ENCODE measurements around the gene TTLL13.
"Not testable (repeated sequence)": the region's sequence is repeated elsewhere in the genome, so short reads cannot be mapped to it uniquely, and the experiment has no call there.

Gene TTLL13

DNA sequence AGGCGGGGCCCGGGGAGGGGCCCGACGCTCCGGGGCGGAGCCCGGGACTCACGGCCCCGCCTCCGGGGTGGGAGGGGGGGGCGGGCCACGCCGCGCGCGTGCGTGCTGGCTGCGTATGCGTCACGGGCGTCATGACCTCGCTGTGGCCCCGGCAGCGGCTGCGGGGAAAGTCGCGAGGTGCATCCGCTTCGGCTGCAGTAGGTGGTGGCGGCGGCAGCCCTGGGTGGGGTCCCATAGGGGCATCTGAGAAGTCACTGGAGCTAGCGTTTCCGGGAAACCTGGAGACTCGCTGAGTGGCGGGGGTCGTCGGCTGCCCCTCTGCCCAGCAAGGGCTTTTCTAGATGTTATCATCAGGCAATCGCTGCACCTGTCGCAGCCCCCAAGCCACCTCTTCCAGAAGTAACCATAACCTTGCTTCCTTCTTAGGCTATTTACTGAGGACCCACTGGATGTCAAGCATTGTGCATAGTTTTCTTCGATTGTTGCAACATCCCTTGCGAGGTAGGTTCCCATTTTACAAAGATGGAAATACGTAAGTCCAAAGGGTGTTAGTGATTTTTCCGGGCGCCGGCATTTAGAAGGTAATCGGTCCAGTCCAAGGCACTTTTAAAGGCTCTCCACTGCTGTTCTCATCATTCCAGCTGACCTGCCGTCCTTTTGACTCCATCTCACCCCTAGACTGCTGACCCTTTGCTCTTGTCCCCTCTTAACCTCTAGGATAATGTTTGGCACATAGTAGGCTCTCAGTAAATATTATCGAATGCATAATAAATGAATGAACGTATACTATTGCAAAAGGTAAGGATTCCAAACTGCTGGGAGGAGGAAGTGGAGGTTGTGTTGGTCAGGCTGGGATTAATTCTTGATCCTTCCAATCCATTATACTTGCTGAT is 15.0 kb upstream of the TTLL13 start, which contains the start of gene GDPGP1:
Gene GDPGP1, plus strand, starts transcription at position 114 of the 893 bp plus-strand sequence. CDS start 6,700 bp downstream, outside the sequence.
- DNase-seq (ENCODE audit: low spot score) = no peak

DNA sequence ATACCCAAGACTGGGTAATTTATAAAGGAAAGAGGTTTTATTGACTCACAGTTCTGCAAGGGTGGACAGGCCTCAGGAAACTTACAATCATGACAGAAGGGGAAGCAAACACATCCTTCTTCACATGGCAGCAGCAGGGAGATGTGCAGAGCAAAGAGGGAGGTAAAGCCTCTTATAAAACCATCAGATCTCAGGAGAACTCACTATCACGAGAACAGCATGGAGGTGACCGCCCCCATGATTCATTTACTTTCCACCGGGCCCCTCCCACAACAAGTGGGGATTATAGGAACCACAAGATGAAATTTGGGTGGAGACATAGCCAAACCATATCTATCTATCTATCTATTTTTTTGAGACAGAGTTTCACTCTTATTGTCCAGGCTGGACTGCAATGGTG is 10.0 kb upstream of the TTLL13 start:
- DNase-seq (ENCODE audit: low spot score) = no peak

DNA sequence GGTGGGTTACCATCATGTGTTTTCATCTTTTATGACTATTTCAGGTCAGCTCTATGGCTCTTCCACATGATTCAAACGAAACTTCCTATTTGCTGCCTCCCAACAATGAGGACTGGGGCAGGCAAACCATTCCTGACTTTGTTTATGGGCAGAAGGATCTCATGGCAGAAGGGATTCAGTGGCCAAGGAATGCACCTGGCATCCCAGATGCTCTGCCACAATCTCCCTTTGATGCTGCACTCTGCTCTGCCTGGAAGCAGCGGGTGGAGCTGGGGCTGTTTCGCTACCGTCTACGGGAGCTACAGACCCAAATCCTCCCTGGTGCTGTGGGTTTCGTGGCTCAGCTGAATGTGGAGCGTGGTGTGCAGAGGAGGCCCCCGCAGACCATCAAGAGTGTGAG is 8.5 kb upstream of the TTLL13 start:
- DNase-seq (ENCODE audit: low spot score) = no peak

DNA sequence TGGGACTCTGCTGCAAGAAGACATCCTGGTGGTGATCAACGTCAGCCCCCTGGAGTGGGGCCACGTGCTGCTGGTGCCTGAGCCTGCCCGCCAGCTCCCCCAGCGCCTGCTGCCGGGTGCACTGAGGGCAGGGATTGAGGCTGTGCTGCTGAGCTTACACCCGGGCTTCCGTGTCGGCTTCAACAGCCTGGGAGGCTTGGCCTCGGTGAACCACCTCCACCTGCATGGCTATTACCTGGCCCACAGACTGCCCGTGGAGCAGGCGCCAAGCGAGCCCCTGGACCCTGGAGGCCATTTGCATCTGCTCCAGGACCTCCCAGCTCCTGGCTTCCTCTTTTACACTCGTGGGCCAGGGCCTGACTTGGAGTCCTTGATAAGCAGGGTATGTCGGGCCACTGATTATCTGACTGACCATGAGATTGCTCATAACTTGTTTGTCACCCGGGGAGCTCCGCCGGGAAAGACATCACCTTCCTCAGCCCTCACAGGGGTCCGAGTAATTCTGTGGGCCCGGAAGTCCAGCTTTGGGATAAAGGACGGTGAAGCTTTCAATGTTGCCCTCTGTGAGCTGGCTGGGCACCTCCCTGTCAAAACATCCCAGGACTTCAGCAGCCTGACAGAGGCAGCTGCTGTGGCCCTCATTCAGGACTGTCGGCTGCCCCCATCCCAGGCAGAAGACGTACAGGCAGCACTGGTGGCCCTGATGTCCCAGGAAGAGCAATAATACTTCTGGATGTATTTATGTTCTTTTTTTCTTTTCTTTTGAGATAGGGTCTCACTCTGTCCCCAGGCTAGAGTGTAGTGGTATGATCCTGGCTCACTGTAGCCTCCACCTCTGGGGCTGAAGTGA is 7.8 kb upstream of the TTLL13 start:
- no peak for DNase-seq (ENCODE audit: low spot score)

DNA sequence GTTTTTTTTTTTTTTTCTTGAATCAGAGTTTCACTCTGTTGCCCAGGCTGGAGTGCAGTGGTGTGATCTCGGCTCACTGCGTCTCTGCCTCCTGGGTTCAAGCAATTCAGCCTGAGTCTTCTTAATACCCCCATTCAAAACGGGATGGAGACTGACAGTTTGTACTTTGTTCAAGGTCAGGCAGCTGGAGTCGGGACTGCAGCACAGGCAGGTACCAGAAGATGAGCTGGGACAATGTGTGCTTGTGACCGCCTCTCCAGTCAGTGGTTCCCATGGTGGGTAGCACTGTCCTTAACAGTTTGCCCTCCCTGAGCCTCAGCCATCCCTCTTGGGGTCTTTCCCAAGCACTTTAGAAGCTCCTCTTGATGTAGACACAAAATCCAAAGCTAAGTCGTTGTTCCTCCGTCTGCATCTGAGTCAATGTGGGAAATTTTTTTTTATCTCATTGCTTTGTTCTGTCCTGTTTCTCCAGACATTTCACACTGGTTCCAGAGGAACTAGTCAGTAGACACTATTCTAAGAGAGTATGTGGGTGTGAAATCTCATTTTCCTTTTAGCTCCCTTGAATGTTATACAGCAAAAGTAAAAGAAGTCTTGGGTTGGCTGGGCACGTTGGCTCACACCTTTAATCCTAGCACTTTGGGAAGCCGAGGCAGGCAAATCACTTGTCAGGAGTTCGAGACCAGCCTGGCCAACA is 5.3 kb upstream of the TTLL13 start:
- no peak for DNase-seq (ENCODE audit: low spot score)

DNA sequence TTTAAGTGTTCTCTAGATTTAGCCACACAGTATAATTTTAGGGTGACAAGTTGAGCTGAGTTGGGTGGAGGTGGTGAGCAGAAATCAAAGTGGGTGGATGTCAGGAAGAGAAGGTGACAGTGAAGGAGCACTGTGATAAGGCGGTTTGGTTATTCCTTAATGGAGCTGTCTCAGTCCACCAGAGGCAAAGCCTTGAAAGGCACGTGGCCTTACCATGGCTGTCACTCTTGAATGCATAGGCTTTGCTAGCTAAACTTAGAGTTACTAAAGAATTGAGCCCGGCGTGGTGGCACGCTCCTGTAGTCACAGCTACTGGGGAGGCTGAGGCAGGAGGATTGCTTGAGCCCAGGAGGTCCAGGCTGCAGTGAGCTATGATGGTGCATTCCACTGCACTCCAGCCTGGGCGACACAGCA is 560 bp upstream of the TTLL13 start:
- DNase-seq (ENCODE audit: low spot score) = no peak

DNA sequence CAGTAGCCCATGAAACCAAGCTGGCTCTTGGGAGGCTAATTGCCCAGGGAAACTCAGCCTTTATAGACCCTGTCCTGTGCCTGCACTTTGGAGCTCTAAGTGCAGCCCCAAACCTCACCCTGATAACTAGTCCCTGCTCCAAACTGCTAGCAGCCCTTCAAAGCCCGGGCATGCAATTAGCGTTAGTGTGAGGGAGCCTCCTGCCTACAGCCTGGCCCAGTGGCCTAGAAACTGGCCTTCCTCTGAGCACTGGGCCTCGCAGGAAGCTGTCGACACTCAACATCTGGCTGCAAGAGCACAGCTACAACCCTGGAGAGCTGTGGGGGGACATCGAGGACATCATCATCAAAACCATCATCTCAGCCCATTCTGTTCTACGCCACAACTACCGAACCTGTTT is 8.4 kb downstream of the TTLL13 start:
- no peak for DNase-seq (ENCODE audit: low spot score)

DNA sequence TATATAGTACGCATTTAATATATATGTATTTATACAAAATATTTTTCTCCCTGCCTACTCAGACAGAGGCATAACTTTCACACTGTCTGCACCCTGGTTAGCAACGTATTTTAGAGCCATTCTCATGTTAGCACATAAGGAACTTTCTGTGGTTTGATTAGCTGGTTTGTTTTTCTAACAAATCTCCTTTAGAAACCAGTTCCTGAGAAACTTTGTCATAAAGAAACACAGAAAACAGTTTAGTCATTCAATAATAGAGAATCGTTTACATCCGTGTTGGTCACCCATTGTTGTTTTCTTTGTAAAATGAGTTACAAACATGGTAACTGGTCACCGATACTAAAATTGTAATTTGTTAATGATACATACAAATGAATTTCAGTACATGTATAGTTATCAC is 10.2 kb downstream of the TTLL13 start:
- no peak for DNase-seq (ENCODE audit: low spot score)

DNA sequence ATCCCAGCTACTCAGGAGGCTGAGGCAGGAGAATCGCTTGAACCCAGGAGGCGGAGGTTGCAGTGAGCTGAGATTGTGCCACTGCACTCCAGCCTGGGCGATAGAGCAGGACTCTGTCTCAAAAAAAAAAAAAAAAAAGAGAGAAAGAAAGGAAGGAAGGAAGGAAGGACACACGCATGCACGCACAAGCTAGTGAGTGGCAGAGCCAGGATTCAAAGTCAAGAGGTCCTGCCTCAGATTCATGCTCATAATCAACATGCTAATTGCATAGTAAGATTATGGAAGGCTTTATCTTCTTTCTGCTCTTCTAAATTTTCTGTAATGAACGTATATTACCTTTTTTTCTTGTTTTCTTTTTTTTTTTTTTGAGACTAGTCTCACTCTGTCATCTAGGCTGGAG is 11.4 kb downstream of the TTLL13 start:
- DNase-seq (ENCODE audit: low spot score) = not testable (repeated sequence)

DNA sequence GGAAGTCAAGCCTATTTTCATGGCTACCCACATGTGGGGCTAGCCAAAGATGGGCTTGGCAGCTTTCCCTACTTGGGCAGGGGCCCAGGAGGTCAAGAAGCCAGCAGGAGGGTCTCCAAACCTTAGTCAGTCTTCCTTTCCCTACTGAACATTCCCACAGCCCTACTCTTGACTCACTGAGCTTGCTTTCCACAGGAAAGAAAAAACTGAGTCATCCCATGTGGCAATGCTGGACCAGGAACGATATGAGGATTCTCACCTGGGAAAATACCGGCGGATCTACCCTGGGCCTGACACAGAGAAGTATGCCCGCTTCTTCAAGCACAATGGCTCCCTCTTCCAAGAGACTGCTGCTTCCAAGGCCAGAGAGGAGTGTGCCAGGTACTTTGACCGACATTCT is 12.5 kb downstream of the TTLL13 start:
- no peak for DNase-seq (ENCODE audit: low spot score)

DNA sequence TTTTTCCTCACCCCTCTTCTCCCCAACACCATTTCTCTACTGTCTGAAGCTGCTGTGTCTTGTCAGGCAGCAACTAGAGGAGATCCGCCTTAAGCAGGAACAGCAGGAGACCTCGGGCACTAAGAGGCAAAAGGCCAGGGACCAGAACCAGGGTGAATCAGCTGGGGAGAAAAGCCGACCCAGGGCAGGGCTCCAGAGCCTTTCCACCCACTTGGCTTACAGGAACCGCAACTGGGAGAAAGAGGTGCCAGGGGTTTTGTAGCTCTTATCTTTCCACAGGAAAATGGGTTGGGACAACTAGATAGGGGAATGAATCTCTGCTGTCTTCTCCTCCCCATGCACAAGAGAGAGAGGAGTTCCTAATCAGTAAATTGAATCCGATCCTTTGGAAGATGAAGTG is 13.1 kb downstream of the TTLL13 start:
- no peak for DNase-seq (ENCODE audit: low spot score)

DNA sequence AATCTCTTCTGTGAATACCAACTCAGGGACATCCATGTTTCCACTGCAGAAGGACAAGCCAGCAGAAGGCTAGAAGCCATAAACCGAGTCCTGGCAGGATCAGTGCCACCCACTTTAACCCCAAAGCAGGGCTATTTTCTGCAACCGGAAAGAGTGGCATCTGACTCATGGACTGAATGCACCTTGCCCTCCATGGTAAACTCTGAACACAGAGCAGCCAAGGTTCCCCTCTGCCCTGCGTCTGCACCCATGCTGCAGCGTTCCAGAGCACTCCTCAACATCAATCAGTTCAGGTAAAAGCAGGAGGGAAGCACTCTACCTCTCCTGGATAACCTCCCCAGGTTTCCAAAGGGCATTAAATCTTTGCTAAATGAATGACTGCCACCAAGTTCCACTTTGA is 15.3 kb downstream of the TTLL13 start:
- DNase-seq (ENCODE audit: low spot score) = no peak

DNA sequence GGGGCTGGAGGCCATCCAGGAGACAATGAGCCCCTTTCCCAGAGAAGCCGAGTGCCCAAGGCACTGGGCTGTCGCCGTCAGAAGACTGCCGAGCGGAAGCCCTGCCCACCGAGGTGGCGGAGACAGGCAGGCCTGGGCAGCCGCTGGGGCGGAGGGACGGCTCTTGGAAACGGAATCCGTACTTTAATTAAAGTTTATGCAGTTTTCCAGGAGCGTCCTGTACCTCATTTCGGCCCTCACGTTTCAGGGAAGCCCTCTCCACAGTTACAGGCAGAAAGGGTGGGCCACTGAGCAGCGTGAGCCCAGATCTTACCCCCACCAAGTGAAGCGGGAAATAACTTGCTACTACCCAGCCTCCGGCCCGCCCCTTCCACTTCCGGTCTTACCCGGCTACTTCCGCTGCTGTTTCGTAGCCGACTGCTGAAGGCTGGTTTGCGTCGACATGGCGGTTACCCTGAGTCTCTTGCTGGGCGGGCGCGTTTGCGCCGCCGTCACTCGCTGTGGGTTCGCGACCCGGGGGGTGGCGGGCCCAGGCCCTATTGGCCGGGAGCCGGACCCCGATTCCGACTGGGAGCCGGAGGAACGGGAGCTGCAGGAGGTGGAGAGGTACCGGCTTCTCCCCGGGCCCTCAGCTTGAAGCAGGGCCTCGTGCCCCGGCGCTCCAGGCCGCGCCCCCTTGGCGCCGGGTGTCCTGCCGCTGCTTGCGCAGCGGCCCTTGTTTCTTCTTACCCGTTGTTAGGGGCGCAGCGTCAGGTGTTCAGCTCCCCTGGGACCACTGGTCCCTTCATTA is 16.1 kb downstream of the TTLL13 start, which contains the start of gene NGRN:
Gene NGRN, plus strand, starts transcription at position 402 of the 790 bp plus-strand sequence. Its CDS starts 41 bp downstream, at position 443.
- DNase-seq (ENCODE audit: low spot score) = peak; percentile 88

DNA sequence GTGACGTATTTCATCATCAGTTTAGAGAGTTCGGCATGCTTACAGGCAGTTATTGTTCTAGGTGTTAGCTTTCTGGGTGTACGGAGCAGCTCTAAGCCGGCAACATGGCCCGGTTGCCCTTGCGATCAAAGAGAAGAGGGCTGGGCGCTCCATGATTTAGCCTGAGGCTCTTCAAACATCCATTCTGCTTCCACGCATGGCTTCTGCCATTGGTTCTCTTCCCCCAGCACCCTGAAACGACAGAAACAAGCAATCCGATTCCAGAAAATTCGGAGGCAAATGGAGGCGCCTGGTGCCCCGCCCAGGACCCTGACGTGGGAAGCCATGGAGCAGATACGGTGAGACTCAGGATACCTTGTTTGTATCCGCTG is 16.7 kb downstream of the TTLL13 start:
- peak; percentile 49 for DNase-seq (ENCODE audit: low spot score)

DNA sequence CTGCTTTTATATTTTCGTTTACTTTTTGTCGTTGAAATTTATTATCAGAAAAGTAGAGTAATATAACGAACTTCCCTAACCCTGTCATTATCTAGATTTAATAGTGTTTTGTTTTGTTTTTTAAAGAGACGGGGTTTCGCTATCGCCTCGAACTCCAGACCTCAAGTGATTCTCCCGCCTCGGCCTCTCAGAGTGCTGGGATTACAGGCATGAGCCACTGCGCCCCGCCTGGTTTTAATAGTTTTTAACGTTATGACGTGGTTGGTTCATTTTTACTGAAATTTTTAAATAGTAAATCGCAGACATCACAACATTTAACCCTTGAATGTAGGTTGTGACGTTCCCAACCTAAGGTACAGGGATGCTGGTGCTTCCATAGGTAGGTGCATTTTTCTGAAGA is 17.1 kb downstream of the TTLL13 start:
- DNase-seq (ENCODE audit: low spot score) = no peak

DNA sequence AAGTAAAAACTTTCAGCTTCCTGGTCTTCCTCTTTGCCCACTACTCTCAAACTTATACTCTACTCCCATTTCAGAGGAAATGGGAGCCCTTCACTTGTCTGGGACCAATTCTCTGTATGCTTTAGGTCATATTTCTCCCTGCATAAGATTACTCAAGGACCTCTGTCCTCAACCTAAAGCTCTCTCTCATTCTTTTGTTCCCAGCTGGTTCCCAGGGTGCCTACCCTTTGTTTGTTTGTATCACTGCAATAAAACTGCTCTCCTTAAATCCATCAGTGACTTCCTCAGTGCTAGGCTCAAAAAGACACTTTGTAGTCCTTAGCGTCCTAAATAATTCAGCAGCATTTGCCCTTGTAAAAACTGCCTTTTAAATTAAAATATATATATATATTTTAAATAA is 19.1 kb downstream of the TTLL13 start:
- no peak for DNase-seq (ENCODE audit: low spot score)

DNA sequence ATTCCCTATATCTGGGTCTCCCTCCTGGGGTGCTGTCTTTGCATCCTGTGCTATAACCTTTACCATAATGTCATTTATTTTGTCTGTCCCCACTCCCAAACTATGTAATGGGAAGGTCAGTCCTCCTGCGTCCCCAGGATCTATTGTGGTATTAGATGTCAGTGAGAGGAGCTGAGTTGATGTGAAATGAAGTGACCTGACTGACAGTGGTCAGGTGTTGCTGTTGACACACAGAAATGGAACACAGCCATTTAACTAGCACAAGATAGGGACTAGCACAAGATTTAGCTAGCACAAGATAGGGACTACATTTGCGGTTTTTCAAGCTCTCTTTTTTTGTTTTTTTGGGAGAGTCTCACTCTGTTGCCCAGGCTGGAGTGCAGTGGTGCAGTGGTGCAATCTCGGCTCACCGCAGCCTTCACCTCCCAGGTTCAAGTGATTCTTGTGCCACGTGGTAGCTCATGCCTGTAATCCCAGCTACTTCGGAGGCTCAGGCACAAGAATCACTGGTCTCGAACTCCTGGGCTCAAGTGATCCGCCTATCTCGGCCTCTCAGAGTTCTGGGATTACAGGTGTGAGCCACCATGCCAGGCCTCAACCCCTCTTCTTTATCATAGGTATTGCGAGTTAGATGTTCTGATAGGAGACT is 21.3 kb downstream of the TTLL13 start:
- no peak for DNase-seq (ENCODE audit: low spot score)

DNA sequence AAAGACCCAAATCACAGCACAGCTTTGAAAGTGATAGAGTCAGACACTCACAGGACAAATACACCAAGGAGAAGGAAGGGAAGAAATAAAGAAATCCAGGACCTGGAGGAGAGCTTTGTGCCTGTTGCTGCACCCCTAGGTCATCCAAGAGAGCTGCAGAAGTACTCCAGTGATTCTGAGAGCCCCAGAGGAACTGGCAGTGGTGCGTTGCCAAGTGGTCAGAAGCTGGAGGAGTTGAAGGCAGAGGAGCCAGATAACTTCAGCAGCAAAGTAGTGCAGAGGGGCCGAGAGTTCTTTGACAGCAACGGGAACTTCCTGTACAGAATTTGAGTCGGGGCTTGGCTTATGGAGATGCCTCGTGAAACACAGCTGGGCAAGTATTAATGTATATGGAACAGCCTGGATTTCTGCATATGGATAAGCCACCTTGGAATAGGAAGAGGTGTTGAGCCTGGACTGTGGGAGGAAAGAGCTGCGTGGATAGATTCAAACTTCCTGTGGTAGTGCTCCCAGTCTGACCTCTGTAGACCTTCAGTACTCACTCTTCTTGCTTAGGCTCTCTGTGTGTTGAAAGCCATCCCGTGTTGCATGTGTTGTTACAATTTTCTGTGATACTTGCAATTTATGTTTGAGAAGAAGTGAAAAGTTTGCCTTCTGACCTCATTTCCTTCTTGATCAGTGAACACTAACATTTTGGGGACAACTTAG is 22.3 kb downstream of the TTLL13 start:
- no peak for DNase-seq (ENCODE audit: low spot score)

DNA sequence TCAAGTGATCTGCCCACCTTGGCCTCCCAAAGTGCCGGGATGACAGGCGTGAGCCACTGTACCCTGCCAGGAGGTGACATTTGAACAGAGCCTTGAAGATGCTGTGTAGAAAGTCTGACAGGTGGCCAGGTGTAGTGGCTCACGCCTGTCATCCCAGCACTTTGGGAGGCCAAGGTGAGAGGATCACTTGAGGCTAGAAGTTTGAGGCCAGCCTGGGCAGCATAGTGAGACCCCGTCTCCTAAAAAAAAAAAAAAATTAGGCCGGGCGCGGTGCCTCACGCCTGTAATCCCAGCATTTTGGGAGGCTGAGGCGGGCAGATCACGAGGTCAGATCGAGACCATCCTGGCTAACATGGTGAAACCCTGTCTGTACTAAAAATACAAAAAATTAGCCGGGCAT is 29.1 kb downstream of the TTLL13 start:
- DNase-seq (ENCODE audit: low spot score) = not testable (repeated sequence)

DNA sequence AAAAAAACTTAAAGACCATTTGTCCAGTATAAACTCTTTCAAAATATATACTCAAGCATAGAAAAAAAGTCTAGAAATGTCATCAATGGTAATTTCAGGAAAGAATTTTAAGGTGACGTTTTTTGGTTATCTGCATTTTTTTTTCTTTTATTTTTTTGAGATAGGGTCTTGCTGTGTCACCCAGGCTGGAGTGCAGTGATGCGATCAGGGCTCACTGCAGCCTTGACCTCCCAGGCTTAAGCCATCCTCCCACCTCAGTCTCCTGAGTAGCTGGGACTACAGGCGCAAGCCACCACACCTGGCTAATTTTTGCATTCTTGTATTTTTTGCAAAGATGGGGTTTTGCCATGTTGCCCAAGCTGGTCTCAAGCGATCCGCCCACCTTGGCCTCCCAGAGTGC is 31.4 kb downstream of the TTLL13 start:
- DNase-seq (ENCODE audit: low spot score) = not testable (repeated sequence)

All from iPS-NIHi11 (cell line).